Esophagus muscularis mucosa (tissue), 4 donors: ENCODE data around the gene BDKRB2. TPM values are rescaled to one million over a fixed set of nuclear protein-coding genes. Genes with fewer than 3 reads are reported as not detected.

ENCODE experiments used
- DNase-seq: peaks from one replicate; pipeline ENCODE4 v3.0.0-alpha.2; 2017; ENCODE audit errors: extremely low spot score
- H3K27ac ChIP-seq, 4 donors: fragments of 200-600 bp; sonication (generic); replicated peaks in 1 of 4; 1 replicate in 3 of 4; 2 replicates in 1 of 4; pipeline ENCODE4 v1.5.1; 2016 to 2019; ENCODE audit warnings: mild to moderate bottlenecking in 1 of 4
- H3K27me3 ChIP-seq, 4 donors: fragments of 200-600 bp; sonication (generic); one replicate each; pipeline versions ENCODE4 v1.5.1 to v1.6.0; 2016 to 2019
- H3K36me3 ChIP-seq, 4 donors: fragments of 200-600 bp; sonication (generic); one replicate each; pipeline ENCODE4 v1.5.1; 2016 to 2019
- H3K4me1 ChIP-seq, 4 donors: fragments of 200-600 bp; sonication (generic); one replicate each; pipeline ENCODE4 v1.5.1; 2016 to 2019
- H3K4me3 ChIP-seq, 4 donors: fragments of 200-600 bp; sonication (generic); 1 replicate in 2 of 4; 2 replicates in 2 of 4; pipeline ENCODE4 v1.5.1; 2016 to 2019; ENCODE audit warnings: mild to moderate bottlenecking in 4 of 4, moderate library complexity in 1 of 4
- H3K9me3 ChIP-seq, 4 donors: fragments of 200-600 bp; sonication (generic); 1 replicate in 3 of 4; 2 replicates in 1 of 4; pipeline ENCODE4 v1.5.1; 2016 to 2019
- CTCF ChIP-seq, 3 experiments: fragments of 200-600 bp in 2 of 3; fragments of 450-650 bp in 1 of 3; sonication (generic) in 2 of 3; IDR thresholded peaks; one replicate each; pipeline ENCODE4 v1.5.1; 2017 to 2019; ENCODE audit warnings: antibody characterized with exemption in 3 of 3, mild to moderate bottlenecking in 2 of 3, moderate library complexity in 1 of 3
- EP300 ChIP-seq: sonication (generic); formaldehyde crosslinking; IDR thresholded peaks from one replicate; pipeline ENCODE4 v1.6.1; 2017; ENCODE audit warnings: antibody characterized with exemption
- POLR2A ChIP-seq: fragments of 450-650 bp; IDR thresholded peaks from one replicate; pipeline ENCODE4 v1.6.1; 2017; ENCODE audit warnings: antibody characterized with exemption, moderate library complexity, mild to moderate bottlenecking, low read depth
- POLR2AphosphoS5 ChIP-seq, 2 donors: sonication (generic); formaldehyde crosslinking; IDR thresholded peaks; one replicate each; pipeline ENCODE4 v1.6.1; 2017; ENCODE audit warnings: antibody characterized with exemption in 2 of 2
- WGBS: methylation state at CpG from one replicate; pipeline ENCODE4 v1.1.5; 2018; 5-methylcytosine and 5-hydroxymethylcytosine counted together
- intact Hi-C: fragments of 100-400 bp; cut with DNase I; formaldehyde crosslinking; loops from one replicate; pipeline ENCODE4 v1.15.1; 2023
- total RNA-seq, 4 donors: library from RNA; depleted of rRNA; stranded (reverse); fragments of >200 nt; gene quantifications; one replicate each; pipeline versions ENCODE4 v1.1.0 to v1.2.1, GENCODE V29; 2016

Gene BDKRB2
- total RNA-seq, 4 donors from 2014 or later: 5.8 to 16.1 (median 10.0) TPM

- peak; percentile 87 for DNase-seq
- H3K27ac ChIP-seq: no peak overlapping the region
- WGBS: 39% methylated on average over 3 of the region's 3 CpGs
Observed at GRCh38 chr14:96272777-96273473, 68.3 kb downstream of the BDKRB2 start.

GRCh38 chr14:96273629-96274028 lies 69.0 kb downstream of the BDKRB2 start:
- H3K4me1 ChIP-seq: peaks cover 0 to 31% (median 28%) of the 10 kb centered on the region in 4 donors
- WGBS: 94% methylated on average over 5 of the region's 5 CpGs
- H3K27me3 ChIP-seq: no peaks in the 10 kb centered on the region
- H3K4me3 ChIP-seq: no peak overlapping the region
- DNase-seq: peak; percentile 87
- no peaks in the 10 kb centered on the region for H3K36me3 ChIP-seq
- intact Hi-C loops: no loop called here
- TF ChIP-seq POLR2AphosphoS5 (IDR thresholded peaks at IDR 0.05) (no peak), POLR2A (no peak), EP300 (no peak), CTCF (IDR thresholded peaks at IDR 0.05) (no peak)
- peaks cover 0 to 26% (median 16%) of the 10 kb centered on the region in 4 donors for H3K9me3 ChIP-seq
- H3K27ac ChIP-seq: peak overlapping the region in 1 of 4 donors; percentile 56

More at GRCh38 chr14:96272777-96273473, 68.3 kb downstream of the BDKRB2 start:
- Histone ChIP-seq H3K9me3 (peaks cover 0 to 19% (median 9%) of the 10 kb centered on the region in 4 donors), H3K4me1 (peaks cover 0 to 35% (median 30%) of the 10 kb centered on the region in 4 donors), H3K27me3 (no peaks in the 10 kb centered on the region), H3K4me3 (no peak overlapping the region), H3K36me3 (no peaks in the 10 kb centered on the region)
- intact Hi-C loops: no loop called here
- no peak for TF ChIP-seq POLR2A

GRCh38 chr14:96274122-96274521 lies 69.5 kb downstream of the BDKRB2 start:
- Histone ChIP-seq H3K9me3 (peaks cover 0 to 27% (median 16%) of the 10 kb centered on the region in 4 donors), H3K4me1 (peaks cover 0 to 26% (median 24%) of the 10 kb centered on the region in 4 donors), H3K27ac (peak overlapping the region in 3 of 4 donors; percentile 2 to 56 (median 5)), H3K4me3 (no peak overlapping the region), H3K27me3 (no peaks in the 10 kb centered on the region), H3K36me3 (no peaks in the 10 kb centered on the region)
- 93% methylated on average over 5 of the region's 5 CpGs for WGBS
- intact Hi-C loops: no loop called here
- DNase-seq: peak; percentile 90
- TF ChIP-seq POLR2AphosphoS5 (IDR thresholded peaks at IDR 0.05) (no peak), POLR2A (no peak), EP300 (no peak), CTCF (IDR thresholded peaks at IDR 0.05) (no peak)

- H3K36me3 ChIP-seq: peaks cover 0 to 1% (median 0%) of the 10 kb centered on the region in 4 donors
- 82% methylated on average over 6 of the region's 6 CpGs for WGBS
- peak overlapping the region; percentile 2 to 56 (median 22) for H3K27ac ChIP-seq
- TF ChIP-seq CTCF (IDR thresholded peaks at IDR 0.05): no peak
- TF ChIP-seq EP300: no peak
- peak; percentile 21 to 38 for TF ChIP-seq POLR2AphosphoS5 (IDR thresholded peaks at IDR 0.05)
- peaks cover 0 to 22% (median 20%) of the 10 kb centered on the region in 4 donors for H3K4me1 ChIP-seq
- H3K9me3 ChIP-seq: peaks cover 0 to 27% (median 16%) of the 10 kb centered on the region in 4 donors
- intact Hi-C loops: no loop called here
- no peaks in the 10 kb centered on the region for H3K27me3 ChIP-seq
- no peak overlapping the region for H3K4me3 ChIP-seq
- peak; percentile 91 for DNase-seq
Observed at GRCh38 chr14:96274543-96274942, 69.9 kb downstream of the BDKRB2 start.
